ENCODE data around the gene ANO7.

ANO7 gene

DNA sequence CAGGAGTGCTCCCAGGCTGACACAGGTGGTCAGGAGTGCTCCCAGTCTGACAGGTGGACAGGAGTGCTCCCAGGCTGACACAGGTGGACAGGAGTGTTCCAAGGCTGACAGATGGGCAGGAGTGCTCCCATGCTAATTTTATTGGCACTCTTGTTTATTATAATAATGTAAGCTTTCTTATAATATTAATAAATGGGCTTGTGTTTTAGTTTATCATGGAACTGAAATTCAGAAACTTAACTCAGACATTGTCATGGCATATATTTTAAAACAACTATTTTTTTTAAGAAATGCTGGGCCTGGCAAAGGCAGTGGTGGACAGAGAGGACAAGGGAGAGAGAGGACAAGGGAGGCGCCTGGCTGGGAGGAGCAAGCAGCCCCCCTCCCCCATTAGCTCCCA is 18.7 kb downstream of the ANO7 start:
- in situ Hi-C loops (cut with MboI; ENCODE audit: low sequenced_read_pairs) = no loop called here

DNA sequence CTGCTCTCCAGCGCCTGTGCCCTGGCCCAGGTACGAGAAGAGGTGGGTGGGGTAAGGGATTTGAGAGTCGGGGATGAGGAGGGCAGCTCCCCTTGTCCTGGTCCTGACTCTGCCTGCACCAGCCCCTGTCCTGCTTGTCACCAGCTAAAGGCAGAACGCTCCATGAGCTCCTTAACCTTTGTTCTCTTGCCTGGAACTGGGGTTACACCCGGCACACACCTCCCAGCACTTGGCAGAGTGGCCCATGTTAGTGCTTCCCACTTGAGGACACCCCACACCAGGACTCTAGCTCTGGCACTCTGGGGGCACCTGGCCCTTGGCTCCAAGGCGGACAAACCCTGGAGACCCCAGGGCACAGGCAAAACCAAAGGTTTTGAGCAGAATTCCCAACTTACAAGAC is 19.2 kb downstream of the ANO7 start:
- in situ Hi-C loops (cut with MboI; ENCODE audit: low sequenced_read_pairs) = no loop called here

DNA sequence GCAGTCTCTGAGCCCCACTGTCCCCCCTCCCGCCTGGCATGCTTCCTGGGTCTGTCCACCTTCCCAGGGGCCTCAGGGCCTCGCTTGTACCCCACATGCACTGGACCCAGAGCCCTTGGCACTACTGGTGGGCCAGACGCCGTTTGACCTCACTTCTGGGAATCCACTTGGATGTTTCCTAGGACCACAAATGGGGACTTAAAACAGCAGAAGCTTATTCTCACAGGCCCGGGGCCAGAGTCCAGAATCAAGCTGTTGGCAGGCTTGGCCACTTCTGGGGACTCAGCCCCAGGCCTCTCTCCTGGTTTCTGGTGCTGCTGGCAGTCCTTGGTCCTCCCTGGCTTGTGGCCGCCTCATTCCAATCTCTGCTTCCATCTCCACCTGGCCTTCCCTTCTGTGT is 19.6 kb downstream of the ANO7 start:
- in situ Hi-C loops (cut with MboI; ENCODE audit: low sequenced_read_pairs) = no loop called here

DNA sequence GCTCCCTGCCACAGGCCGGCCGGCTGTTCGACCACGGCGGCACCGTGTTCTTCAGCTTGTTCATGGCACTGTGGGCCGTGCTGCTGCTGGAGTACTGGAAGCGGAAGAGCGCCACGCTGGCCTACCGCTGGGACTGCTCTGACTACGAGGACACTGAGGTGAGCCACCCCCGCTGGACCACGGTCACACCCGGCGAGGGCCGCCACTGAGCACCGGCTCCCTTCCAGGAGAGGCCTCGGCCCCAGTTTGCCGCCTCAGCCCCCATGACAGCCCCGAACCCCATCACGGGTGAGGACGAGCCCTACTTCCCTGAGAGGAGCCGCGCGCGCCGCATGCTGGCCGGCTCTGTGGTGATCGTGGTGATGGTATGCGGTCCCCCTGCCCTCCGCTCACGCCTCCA is 20.8 kb downstream of the ANO7 start:
- in situ Hi-C loops (cut with MboI; ENCODE audit: low sequenced_read_pairs) = no loop called here

DNA sequence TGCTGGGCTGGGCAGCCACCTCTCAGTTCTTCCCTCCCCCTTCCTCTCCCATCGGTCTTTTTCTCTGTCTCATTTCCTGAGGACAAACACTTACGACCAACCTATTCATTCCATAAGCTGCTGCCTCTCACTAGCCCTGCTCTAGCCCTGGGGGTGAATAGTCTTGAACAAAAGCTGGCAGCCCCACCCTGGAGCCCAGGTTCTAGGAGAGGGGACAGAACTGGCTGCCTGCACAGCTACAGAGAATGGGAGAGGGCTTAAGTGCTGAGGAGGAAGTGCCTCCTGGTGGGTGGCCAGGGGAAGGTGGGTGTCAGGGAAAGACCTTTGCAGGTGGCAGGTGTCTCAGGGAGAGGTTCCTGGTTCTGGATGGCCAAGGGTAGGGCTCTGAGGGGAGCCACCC is 22.8 kb downstream of the ANO7 start:
- in situ Hi-C loops (cut with MboI; ENCODE audit: low sequenced_read_pairs) = no loop called here

DNA sequence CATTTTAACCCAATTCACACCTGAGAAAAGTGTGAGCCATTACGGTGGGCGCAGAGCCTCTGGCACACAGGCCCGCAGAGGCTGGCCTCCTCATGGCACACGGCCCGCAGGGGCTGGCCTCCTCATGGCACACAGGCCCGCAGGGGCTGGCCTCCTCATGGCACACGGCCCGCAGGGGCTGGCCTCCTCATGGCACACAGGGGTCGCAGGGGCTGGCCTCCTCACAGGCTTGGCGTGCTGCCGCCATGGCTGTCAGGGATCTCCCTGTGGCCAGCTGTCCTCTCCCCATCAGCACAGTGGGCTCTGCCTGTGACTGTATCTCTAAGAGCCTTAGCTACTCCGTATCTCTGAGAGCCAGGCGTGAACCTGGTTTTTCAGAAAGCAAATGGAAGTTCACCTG is 24.6 kb downstream of the ANO7 start:
- in situ Hi-C loops (cut with MboI; ENCODE audit: low sequenced_read_pairs) = no loop called here

DNA sequence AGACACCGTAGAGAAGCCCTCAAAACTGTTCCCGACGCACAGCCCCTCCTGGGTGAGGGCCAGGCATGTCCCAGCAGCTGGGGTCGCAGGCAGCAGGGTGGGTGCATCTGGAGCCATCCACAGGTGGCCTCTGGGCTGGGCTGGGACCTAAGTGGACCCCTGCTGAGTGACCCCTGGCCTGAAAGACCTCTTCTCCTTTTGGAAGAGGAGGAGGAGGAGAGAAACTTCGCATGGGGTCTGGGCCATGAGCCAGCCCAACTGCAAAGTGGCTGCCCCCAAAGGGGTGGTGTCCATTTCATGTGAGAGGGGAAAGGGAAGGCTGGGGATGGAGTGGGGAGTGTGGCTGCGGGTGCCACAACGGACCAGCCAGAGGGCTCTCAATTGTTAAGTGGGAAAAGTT is 25.1 kb downstream of the ANO7 start:
- in situ Hi-C loops (cut with MboI; ENCODE audit: low sequenced_read_pairs) = no loop called here

DNA sequence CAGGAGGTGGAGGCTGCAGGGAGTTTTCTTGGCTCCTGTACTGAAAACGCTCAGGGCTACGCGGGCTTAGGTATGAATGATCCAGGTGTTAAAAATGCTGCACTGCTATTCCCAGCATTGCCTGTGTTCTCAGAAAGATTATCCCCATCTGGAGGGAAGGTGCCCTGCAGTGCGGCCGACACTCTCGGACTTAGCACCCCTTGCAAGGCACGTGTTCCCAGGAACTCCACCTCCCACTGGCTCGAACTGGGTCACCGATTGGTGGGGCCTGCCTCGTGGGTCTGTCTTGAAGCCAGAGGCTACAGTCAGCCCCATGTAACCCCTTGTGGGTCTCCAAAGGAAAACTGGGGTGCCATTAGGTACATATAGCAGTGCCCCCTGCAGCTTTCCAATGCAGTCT is 25.7 kb downstream of the ANO7 start:
- in situ Hi-C loops (cut with MboI; ENCODE audit: low sequenced_read_pairs) = no loop called here

DNA sequence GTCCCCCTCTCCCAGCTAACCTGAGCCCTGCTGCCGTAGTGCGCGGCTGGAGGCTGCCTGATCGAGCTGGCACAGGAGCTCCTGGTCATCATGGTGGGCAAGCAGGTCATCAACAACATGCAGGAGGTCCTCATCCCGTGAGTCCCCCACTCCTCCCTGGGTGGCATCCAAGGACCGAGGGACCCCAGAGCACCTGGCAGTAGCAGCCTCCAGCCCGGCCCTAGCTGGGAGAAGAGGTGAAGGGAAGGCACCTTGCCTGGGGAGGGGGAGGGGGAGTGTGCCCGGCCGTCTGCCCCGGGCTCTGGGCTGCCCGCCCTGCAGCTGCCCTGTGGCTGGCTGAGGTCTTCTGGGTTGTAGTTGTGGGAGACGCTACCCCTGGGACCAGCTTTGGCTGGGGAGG is 26.3 kb downstream of the ANO7 start:
- in situ Hi-C loops (cut with MboI; ENCODE audit: low sequenced_read_pairs) = no loop called here

DNA sequence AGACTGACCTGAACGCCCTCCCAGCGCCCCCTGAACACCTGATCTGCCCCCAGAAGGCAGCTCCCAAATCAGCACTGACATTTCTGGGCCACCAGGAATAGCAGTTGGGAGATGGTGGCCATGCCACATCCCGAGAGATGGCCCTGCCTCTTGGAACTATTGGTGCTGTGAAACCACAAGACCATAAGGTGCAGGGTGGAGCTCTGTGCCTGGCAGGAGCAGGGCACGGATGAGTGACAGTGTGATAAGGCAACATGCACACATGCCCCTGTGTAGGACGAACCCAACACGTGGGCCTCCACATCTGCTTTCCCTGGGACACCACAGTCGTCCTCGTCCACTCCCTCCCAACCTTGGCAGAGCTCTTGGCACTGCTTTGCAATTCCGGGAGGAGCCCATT is 26.9 kb downstream of the ANO7 start:
- in situ Hi-C loops (cut with MboI; ENCODE audit: low sequenced_read_pairs) = no loop called here

DNA sequence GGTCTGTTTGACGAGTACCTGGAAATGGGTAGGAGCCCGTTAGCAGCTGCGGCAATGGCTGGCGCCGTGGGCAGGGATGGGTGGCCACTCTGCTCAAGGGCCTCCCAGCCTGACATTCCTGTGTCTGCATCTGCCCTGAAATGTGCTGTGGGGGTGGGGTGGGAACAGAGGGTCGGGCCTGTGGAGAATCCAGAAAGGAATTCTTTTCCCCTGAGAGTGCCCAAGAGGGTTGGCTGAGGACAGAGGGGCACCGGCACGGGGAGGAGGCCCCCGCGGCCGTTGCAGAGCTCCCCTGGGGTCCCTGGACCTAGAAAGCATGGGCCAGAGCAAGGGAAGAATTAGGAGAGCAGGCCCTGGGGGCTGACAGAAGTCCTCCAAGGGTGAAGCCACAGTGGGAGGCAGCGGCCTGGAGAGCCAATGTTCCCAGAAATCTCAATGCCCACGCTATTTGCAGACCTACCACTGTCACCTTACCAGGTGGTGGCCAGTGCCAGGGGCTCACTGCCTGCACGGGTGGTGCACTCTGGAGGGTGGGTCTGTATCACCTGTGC is 27.8 kb downstream of the ANO7 start:
- in situ Hi-C loops (cut with MboI; ENCODE audit: low sequenced_read_pairs) = no loop called here

DNA sequence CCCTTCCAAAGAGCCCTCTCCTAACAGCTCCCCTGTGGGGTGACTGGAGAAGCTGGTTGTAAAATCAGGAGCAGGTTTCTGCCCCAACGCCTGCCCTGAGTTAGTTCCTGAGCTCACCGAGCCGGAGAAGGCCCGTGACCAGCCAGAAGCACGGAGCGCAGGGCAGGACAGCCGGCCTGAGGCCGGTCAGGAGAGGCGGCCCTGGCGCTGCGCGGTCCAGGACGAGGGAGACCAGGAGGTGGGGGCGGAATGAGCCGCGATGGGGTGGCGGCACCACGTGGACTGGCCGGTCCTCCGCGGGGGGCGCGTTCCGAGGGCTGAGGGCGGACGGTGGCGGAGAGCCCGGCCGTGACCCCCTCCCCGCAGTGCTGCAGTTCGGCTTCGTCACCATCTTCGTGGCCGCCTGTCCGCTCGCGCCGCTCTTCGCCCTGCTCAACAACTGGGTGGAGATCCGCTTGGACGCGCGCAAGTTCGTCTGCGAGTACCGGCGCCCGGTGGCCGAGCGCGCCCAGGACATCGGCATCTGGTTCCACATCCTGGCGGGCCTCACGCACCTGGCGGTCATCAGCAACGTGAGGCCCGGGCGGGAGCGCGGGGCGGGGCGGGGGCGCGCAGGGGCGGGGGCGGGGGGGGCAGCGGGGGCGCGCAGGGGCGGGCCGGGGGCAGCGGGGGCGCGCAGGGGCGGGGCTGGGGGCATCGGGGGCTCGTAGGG is 29.0 kb downstream of the ANO7 start:
- in situ Hi-C loops (cut with MboI; ENCODE audit: low sequenced_read_pairs) = no loop called here

DNA sequence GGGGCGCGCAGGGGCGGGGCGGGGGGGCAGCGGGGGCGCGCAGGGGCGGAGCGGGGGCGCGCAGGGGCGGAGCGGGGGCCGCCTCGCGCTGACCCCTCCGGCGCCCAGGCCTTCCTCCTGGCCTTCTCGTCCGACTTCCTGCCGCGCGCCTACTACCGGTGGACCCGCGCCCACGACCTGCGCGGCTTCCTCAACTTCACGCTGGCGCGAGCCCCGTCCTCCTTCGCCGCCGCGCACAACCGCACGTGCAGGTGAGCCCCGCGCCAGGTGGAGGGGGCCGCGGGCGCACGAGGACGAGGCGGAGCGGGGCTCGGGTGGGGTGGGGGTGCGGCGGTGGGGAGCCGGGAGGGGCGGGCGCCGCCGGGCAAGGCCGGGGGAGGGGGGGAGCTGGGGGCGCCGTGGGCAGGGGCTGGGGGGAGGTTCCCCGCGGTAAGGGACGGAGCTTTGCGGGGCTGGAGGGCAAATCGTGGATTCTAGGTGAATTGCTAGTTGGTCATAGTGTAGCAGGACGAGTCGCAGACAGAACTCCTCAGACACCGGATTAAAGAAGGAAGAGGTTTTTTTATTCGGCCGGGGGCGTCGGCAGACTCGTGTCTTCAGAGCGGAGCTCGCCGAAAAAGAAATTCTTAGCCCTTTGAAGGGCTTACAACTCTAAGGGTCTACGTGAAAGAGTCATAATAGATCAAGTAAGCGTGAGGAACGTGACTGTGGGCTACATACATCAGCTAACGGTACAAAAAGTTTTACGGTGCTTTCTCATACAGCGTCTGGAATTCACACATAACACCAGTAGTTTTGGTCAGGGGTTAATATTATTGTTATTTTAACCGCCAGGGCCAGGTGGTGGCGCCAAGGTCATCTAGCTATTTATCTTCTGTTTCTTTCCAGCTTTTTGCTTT is 29.9 kb downstream of the ANO7 start:
- in situ Hi-C loops (cut with MboI; ENCODE audit: low sequenced_read_pairs) = no loop called here

DNA sequence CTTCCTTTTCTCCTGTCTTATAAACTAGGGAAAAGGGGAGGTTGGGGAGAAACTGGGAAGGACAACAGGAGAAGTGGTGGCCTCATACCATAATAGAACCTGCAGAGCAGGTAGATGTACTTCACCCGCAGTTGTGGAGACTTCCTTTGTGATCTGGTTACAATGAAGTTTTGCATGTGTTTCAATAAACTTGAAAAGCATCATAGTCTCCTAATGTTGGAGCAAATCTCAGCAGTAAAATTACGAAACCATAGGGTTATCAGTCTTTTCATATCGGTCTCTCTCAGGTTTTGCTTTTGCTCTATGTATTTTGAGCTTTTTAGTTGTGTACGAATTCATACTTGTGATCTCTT is 30.5 kb downstream of the ANO7 start:
- in situ Hi-C loops (cut with MboI; ENCODE audit: low sequenced_read_pairs) = no loop called here

DNA sequence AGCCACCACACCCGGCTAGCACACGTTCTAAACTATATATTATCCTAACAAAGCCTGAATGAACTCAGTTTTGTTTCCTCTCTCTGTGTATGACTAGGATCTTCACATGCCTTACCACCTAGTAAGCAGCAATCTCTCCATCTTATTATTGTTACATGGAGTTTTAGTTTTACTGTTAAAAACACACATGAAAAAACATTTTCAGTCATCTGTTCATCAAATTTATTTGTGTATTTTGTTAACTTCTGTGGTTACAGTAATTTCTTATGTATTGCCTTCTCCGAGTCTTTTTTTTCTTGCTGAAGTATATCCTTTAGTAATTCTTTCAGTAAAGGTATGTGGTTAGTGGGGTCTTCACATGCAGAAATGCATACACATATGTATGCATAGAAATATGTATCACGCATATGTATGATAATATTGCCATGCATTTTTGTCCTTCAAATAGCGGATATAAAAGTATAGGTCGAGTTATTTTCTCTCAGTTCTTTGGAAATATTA is 31.4 kb downstream of the ANO7 start:
- in situ Hi-C loops (cut with MboI; ENCODE audit: low sequenced_read_pairs) = no loop called here

DNA sequence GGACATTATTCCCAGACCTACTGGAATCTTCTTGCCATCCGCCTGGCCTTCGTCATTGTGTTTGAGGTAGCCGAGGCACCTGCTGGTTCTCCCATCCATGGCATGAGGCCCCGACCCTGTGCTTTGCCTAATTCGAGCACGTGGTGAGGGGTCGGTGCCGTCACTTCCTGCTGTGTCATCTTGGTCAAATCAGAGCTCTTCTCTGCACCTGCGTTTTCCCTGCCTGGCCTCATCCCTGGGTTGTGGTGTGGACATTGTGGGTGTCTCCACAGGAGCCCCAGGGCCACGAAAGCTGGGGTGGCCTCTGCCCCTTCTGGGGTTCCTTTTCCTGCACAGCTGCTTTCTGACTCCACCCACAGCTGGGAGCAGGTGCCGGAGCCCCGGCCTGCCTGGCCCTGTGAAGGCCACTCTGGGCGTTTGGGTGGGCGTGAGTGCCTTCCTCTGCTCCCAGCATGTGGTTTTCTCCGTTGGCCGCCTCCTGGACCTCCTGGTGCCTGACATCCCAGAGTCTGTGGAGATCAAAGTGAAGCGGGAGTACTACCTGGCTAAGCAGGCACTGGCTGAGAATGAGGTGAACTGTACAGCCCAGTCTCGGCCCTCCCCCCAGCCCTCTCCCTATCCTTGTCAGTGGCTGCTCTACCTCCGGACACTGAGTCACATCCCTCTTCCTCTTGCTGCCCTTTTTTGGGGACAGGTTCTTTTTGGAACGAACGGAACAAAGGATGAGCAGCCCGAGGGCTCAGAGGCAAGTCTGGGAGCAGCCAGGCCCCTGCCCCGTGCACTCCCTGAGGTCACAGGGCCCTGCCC is 34.9 kb downstream of the ANO7 start:
- in situ Hi-C loops (cut with MboI; ENCODE audit: low sequenced_read_pairs) = no loop called here

DNA sequence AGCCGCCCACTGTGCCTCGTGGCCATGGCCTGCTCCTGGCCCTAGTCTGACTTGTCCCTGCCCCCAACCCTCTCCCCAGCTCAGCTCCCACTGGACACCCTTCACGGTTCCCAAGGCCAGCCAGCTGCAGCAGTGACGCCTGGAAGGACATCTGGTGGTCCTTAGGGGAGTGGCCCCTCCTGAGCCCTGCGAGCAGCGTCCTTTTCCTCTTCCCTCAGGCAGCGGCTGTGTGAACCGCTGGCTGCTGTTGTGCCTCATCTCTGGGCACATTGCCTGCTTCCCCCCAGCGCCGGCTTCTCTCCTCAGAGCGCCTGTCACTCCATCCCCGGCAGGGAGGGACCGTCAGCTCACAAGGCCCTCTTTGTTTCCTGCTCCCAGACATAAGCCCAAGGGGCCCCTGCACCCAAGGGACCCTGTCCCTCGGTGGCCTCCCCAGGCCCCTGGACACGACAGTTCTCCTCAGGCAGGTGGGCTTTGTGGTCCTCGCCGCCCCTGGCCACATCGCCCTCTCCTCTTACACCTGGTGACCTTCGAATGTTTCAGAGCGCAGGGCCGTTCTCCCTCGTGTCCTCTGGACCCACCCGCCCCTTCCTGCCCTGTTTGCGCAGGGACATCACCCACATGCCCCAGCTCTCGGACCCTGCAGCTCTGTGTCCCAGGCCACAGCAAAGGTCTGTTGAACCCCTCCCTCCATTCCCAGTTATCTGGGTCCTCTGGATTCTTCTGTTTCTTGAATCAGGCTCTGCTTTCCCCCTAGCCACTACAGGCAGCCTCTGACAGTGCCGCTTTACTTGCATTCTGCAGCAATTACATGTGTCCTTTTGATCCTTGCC is 35.8 kb downstream of the ANO7 start:
- in situ Hi-C loops (cut with MboI; ENCODE audit: low sequenced_read_pairs) = no loop called here

DNA sequence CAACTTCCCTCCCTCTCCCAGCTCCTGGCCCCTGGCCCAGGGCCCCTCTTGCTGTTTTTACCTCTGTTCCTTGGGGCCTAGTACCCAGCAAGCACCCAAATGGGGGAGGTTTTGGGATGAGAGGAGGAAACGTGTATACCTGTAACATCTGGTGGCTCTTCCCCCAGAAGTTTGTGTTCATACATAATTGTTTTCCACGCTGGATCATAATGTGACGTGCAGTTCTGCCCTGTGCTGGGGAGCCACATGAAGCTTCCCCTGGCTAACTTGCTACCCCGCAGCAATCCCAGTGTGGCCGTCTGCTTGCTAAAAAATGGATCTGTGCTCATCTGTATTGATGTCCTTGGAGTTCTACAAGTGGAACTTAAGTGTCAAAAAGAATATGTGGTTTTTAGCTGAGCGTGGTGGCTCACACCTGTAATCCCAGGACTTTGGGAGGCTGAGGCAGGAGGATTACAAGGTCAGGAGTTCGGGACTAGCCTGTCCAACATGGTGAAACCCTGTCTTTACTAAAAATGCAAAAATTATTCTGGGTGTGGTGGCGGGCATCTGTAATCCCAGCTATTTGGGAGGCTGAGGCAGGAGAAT is 36.5 kb downstream of the ANO7 start:
- in situ Hi-C loops (cut with MboI; ENCODE audit: low sequenced_read_pairs) = no loop called here

DNA sequence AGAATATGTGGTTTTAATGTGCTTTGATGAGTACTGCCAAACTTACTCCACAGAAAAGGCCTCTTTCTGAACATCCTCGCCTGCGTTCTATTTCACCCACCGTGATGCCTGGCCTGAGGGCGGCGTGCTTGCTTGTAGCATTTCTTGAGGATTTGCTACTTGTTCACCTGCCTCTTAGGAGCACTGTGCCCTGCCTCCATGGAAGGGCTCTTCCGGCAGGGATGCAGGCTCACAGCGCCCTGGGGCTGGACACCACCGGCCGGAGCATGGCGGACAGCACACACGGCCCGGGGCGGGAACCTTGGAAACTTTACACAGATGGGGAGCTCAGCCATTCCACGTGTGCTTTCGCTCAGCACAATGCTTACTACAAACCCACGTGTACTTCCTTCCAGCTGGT is 37.1 kb downstream of the ANO7 start:
- in situ Hi-C loops (cut with MboI; ENCODE audit: low sequenced_read_pairs) = no loop called here

DNA sequence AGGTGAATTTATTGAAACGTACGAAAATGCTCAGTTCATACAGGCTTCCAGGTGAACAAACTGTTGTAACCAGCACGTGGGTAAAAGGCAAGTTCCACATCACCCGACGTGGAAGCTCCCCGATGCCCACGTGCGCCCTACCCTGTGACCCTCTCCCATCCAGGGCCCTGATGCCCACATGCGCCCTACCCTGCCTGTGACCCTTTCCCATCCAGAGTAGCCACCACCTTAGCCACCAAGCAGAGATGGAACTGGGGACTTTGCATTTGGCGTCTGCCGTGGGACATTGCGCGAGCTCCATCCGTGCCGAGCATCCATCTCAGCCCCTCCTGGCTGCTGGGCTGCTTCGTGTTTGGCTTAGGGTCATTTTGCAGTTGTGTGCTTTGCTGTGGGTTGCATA is 37.5 kb downstream of the ANO7 start:
- in situ Hi-C loops (cut with MboI; ENCODE audit: low sequenced_read_pairs) = no loop called here

Data from HL-60/S4 treated with retinoic acid at 250 ng/mL for 4 days and 3 days (cell line).